ENCODE data around the gene ARHGAP22.

ARHGAP22 gene

DNA sequence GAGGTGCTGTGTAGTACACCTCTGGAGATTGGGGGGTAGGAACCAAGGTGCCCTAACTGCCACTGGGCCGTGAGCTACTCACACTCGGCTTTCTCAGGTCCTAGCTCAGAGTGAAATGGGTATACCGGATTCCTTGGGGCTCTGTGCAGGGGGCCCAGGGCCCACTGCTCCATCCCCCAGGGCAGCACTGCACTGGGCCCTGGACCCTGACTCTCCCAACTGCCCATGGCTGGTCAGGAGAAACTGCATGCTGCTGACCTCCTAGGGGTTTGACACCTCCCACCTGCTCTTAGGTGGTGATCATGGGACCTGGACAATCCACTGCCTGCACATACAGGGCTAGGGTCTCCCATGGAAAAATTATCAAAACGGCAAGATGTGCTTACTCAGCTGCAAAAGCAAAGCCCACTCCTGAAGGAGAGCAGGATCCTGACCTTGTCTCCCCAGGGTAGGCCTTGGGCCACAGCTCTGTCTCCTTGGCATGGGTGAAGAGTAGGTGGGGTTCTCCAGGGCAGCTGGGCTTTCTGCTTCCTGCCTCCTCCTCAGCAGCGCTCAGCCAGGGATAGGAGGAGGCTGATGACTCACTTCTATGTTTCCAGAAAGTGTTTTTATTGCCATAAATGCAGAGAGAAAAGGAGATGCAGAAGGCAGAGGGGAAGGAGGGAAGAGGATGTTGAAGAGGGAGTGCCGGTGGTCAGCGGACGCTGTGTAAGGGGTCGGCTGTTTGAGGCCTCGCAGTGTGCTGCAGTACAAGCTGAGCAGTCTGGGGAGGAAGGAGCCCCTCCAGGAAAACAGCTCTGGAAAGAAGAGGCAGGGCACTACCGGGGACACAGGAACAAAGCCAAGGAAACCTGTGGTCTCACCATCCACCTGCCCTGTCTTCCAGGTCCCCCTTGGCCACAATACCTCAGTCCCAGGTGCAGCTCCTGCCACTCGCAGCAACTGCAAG is 107.8 kb downstream of the ARHGAP22 start:
- Mint-ChIP-seq H3K4me1 (peaks cover 29% of the 10 kb centered on the region), H3K36me3 (ENCODE audit: low read depth) (no peaks in the 10 kb centered on the region), H3K4me3 (no peak overlapping the region), H3K27me3 (ENCODE audit: low read depth, poor library complexity) (peaks cover 7% of the 10 kb centered on the region), H3K27ac (no peak overlapping the region), H3K9me3 (no peaks in the 10 kb centered on the region)
- no peak for TF ChIP-seq CTCF (IDR thresholded peaks at IDR 0.05)
- DNase-seq = no peak

DNA sequence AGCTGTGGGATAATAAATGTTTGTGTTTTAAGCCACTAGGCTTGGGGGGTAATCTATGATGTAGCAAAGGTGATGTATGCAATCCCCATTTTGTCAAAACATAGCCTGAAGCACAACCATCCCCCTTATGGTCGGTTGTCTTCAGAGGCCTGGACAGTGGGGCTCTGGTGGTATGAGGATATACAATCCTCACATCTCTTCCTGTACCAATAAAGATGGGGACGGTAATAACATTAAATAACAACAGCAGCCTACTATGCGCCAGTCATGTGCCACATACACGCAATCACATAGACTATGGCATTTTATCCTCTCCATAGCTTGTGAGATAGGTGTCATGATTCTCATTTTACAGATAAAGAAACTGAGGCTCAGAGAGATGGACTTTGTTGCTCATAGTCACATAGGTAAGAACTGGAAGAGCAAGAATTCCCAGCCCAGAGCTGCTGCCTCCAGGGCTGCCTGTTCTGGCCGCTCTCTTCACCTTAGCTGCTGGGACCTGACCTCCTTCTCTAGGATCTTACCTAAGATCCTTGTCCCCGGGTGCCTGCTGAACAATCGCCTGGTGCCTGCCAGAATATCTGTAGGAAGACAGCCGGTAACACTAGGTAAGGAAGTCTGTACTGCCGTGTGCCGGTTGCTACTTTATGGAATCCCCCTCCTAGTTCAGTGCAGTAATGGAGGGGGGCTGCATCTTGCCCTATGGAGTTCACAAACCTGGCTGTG is 108.6 kb downstream of the ARHGAP22 start:
- no peak for DNase-seq
- Mint-ChIP-seq H3K27me3 (ENCODE audit: low read depth, poor library complexity) (peaks cover 9% of the 10 kb centered on the region), H3K36me3 (ENCODE audit: low read depth) (no peaks in the 10 kb centered on the region), H3K9me3 (no peaks in the 10 kb centered on the region), H3K27ac (no peak overlapping the region), H3K4me3 (no peak overlapping the region), H3K4me1 (peaks cover 21% of the 10 kb centered on the region)
- TF ChIP-seq CTCF (IDR thresholded peaks at IDR 0.05) = no peak

DNA sequence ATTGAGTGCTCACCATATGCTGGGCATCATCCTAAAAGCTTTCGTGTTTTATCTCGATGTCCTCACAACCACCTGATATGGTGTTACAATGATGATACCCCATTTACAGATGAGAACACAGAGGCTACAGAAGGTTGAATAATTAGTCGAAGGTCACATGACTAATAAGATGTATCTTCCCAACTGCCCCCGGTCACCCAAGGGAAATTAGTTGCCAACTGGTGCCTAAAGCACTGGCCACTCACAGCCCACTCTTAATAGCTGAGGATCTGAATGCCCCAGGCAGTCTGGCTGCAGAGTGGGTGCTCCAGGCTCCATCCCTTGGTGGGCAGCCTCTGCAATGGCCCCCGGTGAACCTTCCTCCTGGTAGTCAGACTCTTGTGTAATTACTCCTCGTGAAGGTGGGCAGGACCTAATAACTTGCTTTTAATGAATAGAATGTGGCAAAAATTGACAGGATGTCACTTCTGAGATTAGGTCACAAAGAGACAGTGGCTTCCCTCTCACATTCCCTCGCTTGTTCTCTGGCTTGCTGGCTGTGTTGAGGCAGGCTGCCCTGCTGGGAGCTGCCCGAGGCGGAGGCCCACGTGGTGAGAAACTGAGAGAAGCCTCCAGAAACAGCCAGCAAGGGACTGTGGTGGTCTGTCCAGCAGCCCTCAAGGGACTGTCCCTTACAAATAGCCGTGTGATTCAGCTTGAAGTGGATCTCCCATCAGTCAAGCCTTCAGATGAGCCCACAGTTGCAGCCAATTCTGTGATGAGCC is 109.4 kb downstream of the ARHGAP22 start:
- H3K4me1 Mint-ChIP-seq = peaks cover 24% of the 10 kb centered on the region
- H3K4me3 Mint-ChIP-seq = no peak overlapping the region
- peaks cover 13% of the 10 kb centered on the region for H3K27me3 Mint-ChIP-seq (ENCODE audit: low read depth, poor library complexity)
- H3K27ac Mint-ChIP-seq = no peak overlapping the region
- no peaks in the 10 kb centered on the region for H3K9me3 Mint-ChIP-seq
- H3K36me3 Mint-ChIP-seq (ENCODE audit: low read depth) = no peaks in the 10 kb centered on the region
- no peak for DNase-seq
- TF ChIP-seq CTCF (IDR thresholded peaks at IDR 0.05) = no peak

GRCh38 chr10:48494611-48495010 is 110.3 kb downstream of the ARHGAP22 start:
- no peaks in the 10 kb centered on the region for H3K9me3 Mint-ChIP-seq
- TF ChIP-seq CTCF (IDR thresholded peaks at IDR 0.05) = no peak
- peaks cover 24% of the 10 kb centered on the region for H3K4me1 Mint-ChIP-seq
- H3K27ac Mint-ChIP-seq = no peak overlapping the region
- no peaks in the 10 kb centered on the region for H3K36me3 Mint-ChIP-seq (ENCODE audit: low read depth)
- peaks cover 13% of the 10 kb centered on the region for H3K27me3 Mint-ChIP-seq (ENCODE audit: low read depth, poor library complexity)
- DNase-seq = no peak
- H3K4me3 Mint-ChIP-seq = no peak overlapping the region

GRCh38 chr10:48494073-48494472 is 110.8 kb downstream of the ARHGAP22 start:
- Mint-ChIP-seq H3K4me3 (no peak overlapping the region), H3K27ac (no peak overlapping the region), H3K27me3 (ENCODE audit: low read depth, poor library complexity) (peaks cover 13% of the 10 kb centered on the region), H3K9me3 (no peaks in the 10 kb centered on the region), H3K4me1 (peaks cover 24% of the 10 kb centered on the region), H3K36me3 (ENCODE audit: low read depth) (no peaks in the 10 kb centered on the region)
- no peak for TF ChIP-seq CTCF (IDR thresholded peaks at IDR 0.05)
- no peak for DNase-seq
